CD4-positive, alpha-beta T cell treated with Interferon alpha-2 for 1 hour (primary cell): Measurements from ENCODE around the gene ACOT6.
"Not testable (repeated sequence)": the region's sequence is repeated elsewhere in the genome, so short reads cannot be mapped to it uniquely, and the experiment has no call there.

Experiments used
- DNase-seq, 2 donors: peaks; one replicate each; pipeline ENCODE4 v3.0.0-alpha.2; 2020 to 2022

Gene ACOT6

GRCh38 chr14:73655851-73656250, 43.5 kb downstream of the ACOT6 start:
- DNase-seq = no peak

GRCh38 chr14:73659202-73659601, 46.9 kb downstream of the ACOT6 start:
- not testable (repeated sequence) for DNase-seq

GRCh38 chr14:73660511-73660910, 48.2 kb downstream of the ACOT6 start:
- DNase-seq = no peak

DNA sequence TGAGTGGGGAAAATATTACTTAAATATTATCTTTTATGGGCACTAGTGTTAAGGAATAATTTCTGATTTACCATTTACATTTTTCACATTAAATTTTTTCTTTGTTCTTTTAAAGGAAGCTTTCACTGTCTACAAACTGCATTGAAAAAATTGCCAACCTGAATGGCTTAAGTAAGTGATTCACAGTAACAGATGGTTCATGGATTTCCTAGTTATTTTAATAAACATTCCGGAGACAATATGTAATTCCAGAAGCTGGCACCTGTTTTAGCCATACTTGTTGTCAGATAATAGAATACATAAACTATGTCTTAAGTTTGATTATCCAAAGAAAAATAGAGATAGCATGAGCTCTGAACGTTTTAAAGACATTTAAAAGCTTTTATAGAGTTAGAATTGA, 49.6 kb downstream of the ACOT6 start:
- DNase-seq = no peak

DNA sequence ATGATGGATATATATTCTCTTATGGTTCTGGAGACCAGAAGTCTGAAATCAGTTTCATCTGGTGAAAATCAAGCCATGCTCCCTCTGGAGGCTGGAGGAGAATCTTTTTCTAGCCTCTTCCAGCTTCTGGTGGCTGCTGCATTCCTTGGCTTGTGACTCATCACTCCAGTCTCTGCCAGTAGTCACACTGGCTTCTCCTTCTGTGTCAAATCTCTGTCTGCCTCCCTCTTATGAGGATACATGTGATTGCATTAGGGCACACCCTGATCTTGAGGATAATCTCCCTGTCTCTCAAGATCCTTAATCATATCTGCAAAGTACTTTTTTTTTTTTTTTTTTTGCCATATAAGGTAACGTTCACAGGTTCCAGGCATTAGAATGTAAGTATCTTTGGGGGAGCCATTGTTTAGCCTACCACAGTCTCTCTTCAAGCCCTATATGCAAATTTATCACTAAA, 50.2 kb downstream of the ACOT6 start:
- DNase-seq = no peak

GRCh38 chr14:73663548-73664212, 51.4 kb downstream of the ACOT6 start:
- no peak for DNase-seq

GRCh38 chr14:73665130-73665529, 52.8 kb downstream of the ACOT6 start:
- DNase-seq = no peak

DNA sequence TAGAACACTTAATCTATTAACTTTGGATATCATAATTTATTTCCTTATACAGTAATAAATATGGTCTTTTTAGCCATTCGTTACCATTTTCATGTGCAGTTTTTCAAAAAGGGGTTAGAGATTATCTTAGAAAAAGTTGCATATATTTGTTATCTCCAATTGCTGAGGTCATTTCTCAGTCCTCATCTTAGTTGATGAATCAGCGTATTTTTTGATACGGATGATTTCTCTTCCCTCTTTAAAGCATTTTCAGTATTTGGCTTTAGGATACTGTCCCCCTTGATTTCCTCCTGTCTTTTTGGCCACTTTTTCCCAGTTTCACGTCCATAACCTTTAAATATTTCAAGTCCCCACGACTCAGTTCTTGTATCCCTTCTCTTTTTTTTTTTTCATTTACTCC, 54.3 kb downstream of the ACOT6 start:
- DNase-seq = no peak

GRCh38 chr14:73667854-73668253, 55.5 kb downstream of the ACOT6 start:
- no peak for DNase-seq
